Osteocyte (in vitro differentiated cells): ENCODE data around the gene TUBGCP2. TPM values are rescaled to one million over a fixed set of nuclear protein-coding genes. Genes with fewer than 3 reads are reported as not detected.
"Not testable (repeated sequence)": the region's sequence is repeated elsewhere in the genome, so short reads cannot be mapped to it uniquely, and the experiment has no call there.

ENCODE experiments used
- DNase-seq: peaks from one replicate; pipeline ENCODE4 v3.0.0; 2021; ENCODE audit warnings: mixed read lengths; ENCODE audit not compliant: unreplicated experiment; ENCODE audit errors: extremely low spot score
- H3K27ac Mint-ChIP-seq: one replicate; pipeline ENCODE4 v1.8.0; 2021; ENCODE audit warnings: mild to moderate bottlenecking, mixed read lengths; ENCODE audit not compliant: unreplicated experiment
- H3K27me3 Mint-ChIP-seq: one replicate; pipeline ENCODE4 v1.8.0; 2021; ENCODE audit warnings: mixed read lengths; ENCODE audit not compliant: unreplicated experiment
- H3K36me3 Mint-ChIP-seq: one replicate; pipeline ENCODE4 v1.8.0; 2021; ENCODE audit warnings: mixed read lengths; ENCODE audit not compliant: unreplicated experiment
- H3K4me1 Mint-ChIP-seq: one replicate; pipeline ENCODE4 v1.8.0; 2021; ENCODE audit warnings: mixed read lengths; ENCODE audit not compliant: unreplicated experiment
- H3K4me3 Mint-ChIP-seq: one replicate; pipeline ENCODE4 v1.8.0; 2021; ENCODE audit warnings: mild to moderate bottlenecking, moderate library complexity, mixed read lengths; ENCODE audit not compliant: unreplicated experiment
- H3K9me3 Mint-ChIP-seq: one replicate; pipeline ENCODE4 v1.8.0; 2021; ENCODE audit warnings: mixed read lengths; ENCODE audit not compliant: unreplicated experiment
- total RNA-seq: library from RNA; stranded (reverse); gene quantifications from 2 replicates; pipeline ENCODE4 v1.2.1, GENCODE V29; 2021
- TF ChIP-seq, protein P1 (sequence below): fragments of 200-600 bp; sonication (generic); IDR thresholded peaks from 2 replicates; pipeline ENCODE4 v1.5.0; 2021; ENCODE audit warnings: antibody characterized with exemption, mild to moderate bottlenecking, moderate library complexity

TUBGCP2 gene
- total RNA-seq, 1 donor from 2014 or later: 75.2 TPM

DNA sequence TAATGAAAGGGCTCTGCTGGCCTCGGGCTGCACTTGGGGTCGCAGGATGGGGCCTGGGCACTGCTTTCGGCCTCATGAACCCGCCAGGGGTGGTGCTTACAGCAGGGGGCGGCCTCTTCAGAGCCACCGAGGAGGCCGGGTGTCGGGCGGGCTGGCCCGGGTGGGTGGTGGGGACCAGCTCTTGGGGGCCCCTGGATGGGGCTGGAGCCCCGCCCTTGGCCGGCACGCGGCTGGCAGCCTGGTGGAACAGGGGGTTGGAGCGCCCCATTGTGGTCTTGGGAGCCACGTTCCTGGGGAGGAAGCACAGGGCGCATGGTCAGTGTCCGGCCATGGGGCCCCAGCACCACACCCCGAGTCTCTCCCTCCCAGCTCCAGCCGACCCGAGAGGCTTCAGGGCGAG is 40.8 kb downstream of the TUBGCP2 start:
- DNase-seq: no peak
- Mint-ChIP-seq H3K36me3 (no peaks in the 10 kb centered on the region), H3K27me3 (no peaks in the 10 kb centered on the region), H3K9me3 (no peaks in the 10 kb centered on the region), H3K4me3 (no peak overlapping the region), H3K4me1 (peaks cover 2% of the 10 kb centered on the region), H3K27ac (no peak overlapping the region)
- TF ChIP-seq, protein P1, sequence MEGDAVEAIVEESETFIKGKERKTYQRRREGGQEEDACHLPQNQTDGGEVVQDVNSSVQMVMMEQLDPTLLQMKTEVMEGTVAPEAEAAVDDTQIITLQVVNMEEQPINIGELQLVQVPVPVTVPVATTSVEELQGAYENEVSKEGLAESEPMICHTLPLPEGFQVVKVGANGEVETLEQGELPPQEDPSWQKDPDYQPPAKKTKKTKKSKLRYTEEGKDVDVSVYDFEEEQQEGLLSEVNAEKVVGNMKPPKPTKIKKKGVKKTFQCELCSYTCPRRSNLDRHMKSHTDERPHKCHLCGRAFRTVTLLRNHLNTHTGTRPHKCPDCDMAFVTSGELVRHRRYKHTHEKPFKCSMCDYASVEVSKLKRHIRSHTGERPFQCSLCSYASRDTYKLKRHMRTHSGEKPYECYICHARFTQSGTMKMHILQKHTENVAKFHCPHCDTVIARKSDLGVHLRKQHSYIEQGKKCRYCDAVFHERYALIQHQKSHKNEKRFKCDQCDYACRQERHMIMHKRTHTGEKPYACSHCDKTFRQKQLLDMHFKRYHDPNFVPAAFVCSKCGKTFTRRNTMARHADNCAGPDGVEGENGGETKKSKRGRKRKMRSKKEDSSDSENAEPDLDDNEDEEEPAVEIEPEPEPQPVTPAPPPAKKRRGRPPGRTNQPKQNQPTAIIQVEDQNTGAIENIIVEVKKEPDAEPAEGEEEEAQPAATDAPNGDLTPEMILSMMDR: no peak

- no peak for DNase-seq
- TF ChIP-seq, protein P1: no peak
- Mint-ChIP-seq H3K27ac (no peak overlapping the region), H3K4me3 (no peak overlapping the region), H3K4me1 (peaks cover 4% of the 10 kb centered on the region), H3K36me3 (no peaks in the 10 kb centered on the region), H3K27me3 (no peaks in the 10 kb centered on the region), H3K9me3 (no peaks in the 10 kb centered on the region)
Observed at GRCh38 chr10:133267293-133267692, 41.4 kb downstream of the TUBGCP2 start.

- H3K4me3 Mint-ChIP-seq: no peak overlapping the region
- no peaks in the 10 kb centered on the region for H3K27me3 Mint-ChIP-seq
- DNase-seq: no peak
- no peaks in the 10 kb centered on the region for H3K36me3 Mint-ChIP-seq
- no peak overlapping the region for H3K27ac Mint-ChIP-seq
- TF ChIP-seq, protein P1: no peak
- H3K4me1 Mint-ChIP-seq: peaks cover 7% of the 10 kb centered on the region
- H3K9me3 Mint-ChIP-seq: no peaks in the 10 kb centered on the region
Observed at GRCh38 chr10:133266056-133266795, 42.4 kb downstream of the TUBGCP2 start.

- not testable (repeated sequence) for H3K27ac Mint-ChIP-seq, H3K36me3 Mint-ChIP-seq, DNase-seq, H3K9me3 Mint-ChIP-seq, H3K27me3 Mint-ChIP-seq, H3K4me3 Mint-ChIP-seq
- H3K4me1 Mint-ChIP-seq: peaks cover 17% of the 10 kb centered on the region
Observed at GRCh38 chr10:133265052-133265451, 43.6 kb downstream of the TUBGCP2 start.

DNA sequence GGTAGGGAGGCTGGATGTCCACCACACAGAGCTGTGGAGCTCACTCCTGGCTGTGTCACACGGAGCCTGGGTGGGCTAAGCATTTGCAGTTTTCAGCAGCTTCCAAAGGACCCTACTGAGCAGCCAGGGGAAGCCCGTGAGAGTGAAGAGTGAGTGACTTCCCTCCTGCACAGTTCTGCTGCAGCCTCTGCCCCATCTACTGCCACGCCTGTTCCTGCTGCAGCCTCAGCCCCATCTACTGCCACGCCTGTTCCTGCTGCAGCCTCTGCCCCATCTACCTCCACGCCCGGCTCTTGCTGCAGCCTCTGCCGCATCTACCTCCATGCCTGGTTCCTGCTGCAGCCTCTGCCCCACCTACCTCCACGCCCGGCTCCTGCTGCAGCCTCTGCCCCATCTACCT is 44.2 kb downstream of the TUBGCP2 start:
- H3K27me3 Mint-ChIP-seq: no peaks in the 10 kb centered on the region
- H3K9me3 Mint-ChIP-seq: no peaks in the 10 kb centered on the region
- no peaks in the 10 kb centered on the region for H3K36me3 Mint-ChIP-seq
- no peak for DNase-seq
- TF ChIP-seq, protein P1: no peak
- H3K4me1 Mint-ChIP-seq: peaks cover 22% of the 10 kb centered on the region
- H3K4me3 Mint-ChIP-seq: no peak overlapping the region
- H3K27ac Mint-ChIP-seq: no peak overlapping the region
